Tibial nerve (tissue), 4 donors: ENCODE data around the gene RFK. TPM values are rescaled to one million over a fixed set of nuclear protein-coding genes. Genes with fewer than 3 reads are reported as not detected.

ENCODE experiments used
- DNase-seq, 2 donors: peaks; one replicate each; pipeline ENCODE4 v3.0.0-alpha.2; 2019; ENCODE audit warnings: low spot score in 2 of 2
- H3K27ac ChIP-seq, 4 donors: fragments of 200-600 bp; sonication (generic) in 3 of 4; one replicate each; pipeline ENCODE4 v1.5.1; 2017 to 2019; ENCODE audit warnings: mild to moderate bottlenecking in 1 of 4
- H3K27me3 ChIP-seq, 2 donors: fragments of 200-600 bp; sonication (generic) in 1 of 2; one replicate each; pipeline versions ENCODE4 v1.5.1 to v1.6.0; 2017 to 2019
- H3K36me3 ChIP-seq, 3 donors: fragments of 200-600 bp; sonication (generic); one replicate each; pipeline ENCODE4 v1.5.1; 2018 to 2019
- H3K4me1 ChIP-seq, 4 donors: fragments of 200-600 bp; sonication (generic) in 3 of 4; one replicate each; pipeline ENCODE4 v1.5.1; 2017 to 2019
- H3K4me3 ChIP-seq, 4 donors: fragments of 200-600 bp; sonication (generic) in 3 of 4; one replicate each; pipeline ENCODE4 v1.5.1; 2017 to 2019; ENCODE audit warnings: mild to moderate bottlenecking in 1 of 4, moderate library complexity in 1 of 4
- H3K9me3 ChIP-seq, 4 donors: fragments of 200-600 bp; sonication (generic) in 3 of 4; one replicate each; pipeline ENCODE4 v1.5.1; 2017 to 2019
- CTCF ChIP-seq, 5 experiments: fragments of 200-600 bp in 3 of 5; fragments of 450-650 bp in 2 of 5; sonication (generic) in 3 of 5; IDR thresholded peaks; one replicate each; pipeline ENCODE4 v1.5.1; 2016 to 2019; ENCODE audit warnings: antibody characterized with exemption in 5 of 5, mild to moderate bottlenecking in 3 of 5, moderate library complexity in 2 of 5
- EP300 ChIP-seq, 2 donors: sonication (generic); formaldehyde crosslinking; IDR thresholded peaks; one replicate each; pipeline ENCODE4 v1.6.1; 2017; ENCODE audit warnings: antibody characterized with exemption in 2 of 2, mild to moderate bottlenecking in 1 of 2
- POLR2A ChIP-seq, 2 donors: fragments of 450-650 bp; IDR thresholded peaks; one replicate each; pipeline ENCODE4 v1.6.1; 2017; ENCODE audit warnings: antibody characterized with exemption in 2 of 2, mild to moderate bottlenecking in 2 of 2, moderate library complexity in 2 of 2
- WGBS, 2 donors: methylation state at CpG; one replicate each; pipeline ENCODE4 v1.1.5; 2018; 5-methylcytosine and 5-hydroxymethylcytosine counted together
- total RNA-seq, 4 donors: library from RNA; depleted of rRNA; stranded (reverse); fragments of >200 nt; gene quantifications; one replicate each; pipeline ENCODE4 v1.1.0, GENCODE V29; 2016

Gene RFK
- total RNA-seq, 4 donors from 2014 or later, result 8.8 to 11.4 (median 9.9) TPM

GRCh38 chr9:76400534-76401096 lies 6.4 kb upstream of the RFK start:
- H3K36me3 ChIP-seq, result no peaks in the 10 kb centered on the region
- 36 to 37% methylated on average over 1 of the region's 1 CpG for WGBS, 2 donors
- no peak for DNase-seq
- H3K27ac ChIP-seq, result no peak overlapping the region
- TF ChIP-seq POLR2A (IDR thresholded peaks at IDR 0.05) (no peak), CTCF (IDR thresholded peaks at IDR 0.05) (no peak), EP300 (IDR thresholded peaks at IDR 0.05) (no peak)
- no peaks in the 10 kb centered on the region for H3K9me3 ChIP-seq
- H3K4me3 ChIP-seq, result no peak overlapping the region
- no peaks in the 10 kb centered on the region for H3K27me3 ChIP-seq
- H3K4me1 ChIP-seq, result peaks cover 0 to 9% (median 4%) of the 10 kb centered on the region in 4 donors

- peaks cover 0 to 14% (median 7%) of the 10 kb centered on the region in 4 donors for H3K4me1 ChIP-seq
- TF ChIP-seq CTCF (IDR thresholded peaks at IDR 0.05) (no peak), POLR2A (IDR thresholded peaks at IDR 0.05) (no peak), EP300 (IDR thresholded peaks at IDR 0.05) (no peak)
These were observed 5.6 kb upstream of the RFK start for GRCh38 chr9:76399856-76400255.

GRCh38 chr9:76396597-76396996 lies 2.4 kb upstream of the RFK start:
- Histone ChIP-seq H3K27me3 (no peaks in the 10 kb centered on the region), H3K4me3 (no peak overlapping the region), H3K27ac (no peak overlapping the region), H3K9me3 (no peaks in the 10 kb centered on the region), H3K36me3 (peaks cover 0 to 5% (median 0%) of the 10 kb centered on the region in 3 donors), H3K4me1 (peaks cover 0 to 13% (median 4%) of the 10 kb centered on the region in 4 donors)
- DNase-seq, result no peak
- TF ChIP-seq EP300 (IDR thresholded peaks at IDR 0.05) (no peak), POLR2A (IDR thresholded peaks at IDR 0.05) (no peak), CTCF (IDR thresholded peaks at IDR 0.05) (no peak)
- 94 to 97% methylated on average over 13 of the region's 13 CpGs for WGBS, 2 donors

More at GRCh38 chr9:76399856-76400255, 5.6 kb upstream of the RFK start:
- no peaks in the 10 kb centered on the region for H3K36me3 ChIP-seq
- H3K27me3 ChIP-seq, result no peaks in the 10 kb centered on the region
- no peak overlapping the region for H3K4me3 ChIP-seq
- H3K9me3 ChIP-seq, result no peaks in the 10 kb centered on the region
- DNase-seq, result no peak
- no peak overlapping the region for H3K27ac ChIP-seq
- 32 to 40% methylated on average over 1 of the region's 1 CpG for WGBS, 2 donors

GRCh38 chr9:76396144-76396543 lies 1.9 kb upstream of the RFK start:
- Histone ChIP-seq H3K4me3 (no peak overlapping the region), H3K36me3 (peaks cover 0 to 5% (median 0%) of the 10 kb centered on the region in 3 donors), H3K4me1 (peaks cover 0 to 13% (median 4%) of the 10 kb centered on the region in 4 donors), H3K27ac (no peak overlapping the region), H3K27me3 (no peaks in the 10 kb centered on the region), H3K9me3 (no peaks in the 10 kb centered on the region)
- DNase-seq, result no peak
- 85 to 91% methylated on average over 6 of the region's 6 CpGs for WGBS, 2 donors
- TF ChIP-seq POLR2A (IDR thresholded peaks at IDR 0.05) (no peak), EP300 (IDR thresholded peaks at IDR 0.05) (no peak), CTCF (IDR thresholded peaks at IDR 0.05) (no peak)

- Histone ChIP-seq H3K4me3 (peak overlapping the region in 3 of 4 donors; percentile 66 to 88 (median 81)), H3K27me3 (no peaks in the 10 kb centered on the region), H3K36me3 (peaks cover 0 to 5% (median 0%) of the 10 kb centered on the region in 3 donors), H3K9me3 (no peaks in the 10 kb centered on the region), H3K4me1 (peaks cover 0 to 13% (median 4%) of the 10 kb centered on the region in 4 donors), H3K27ac (peak overlapping the region in 3 of 4 donors; percentile 90 to 95 (median 94))
- TF ChIP-seq EP300 (IDR thresholded peaks at IDR 0.05) (no peak), POLR2A (IDR thresholded peaks at IDR 0.05) (no peak), CTCF (IDR thresholded peaks at IDR 0.05) (no peak)
- 81 to 83% methylated on average over 10 of the region's 10 CpGs for WGBS, 2 donors
- no peak for DNase-seq
These were observed 1.2 kb upstream of the RFK start for GRCh38 chr9:76395381-76395780.
